GM18909 (cell line): Measurements from ENCODE around the gene CNPY1.

Source experiments
- ATAC-seq: cut with Tn5 transposase; IDR thresholded peaks from one replicate; pipeline ENCODE4 v1.9.1; 2021; ENCODE audit warnings: mild to moderate bottlenecking; ENCODE audit not compliant: unreplicated experiment, poor library complexity

Gene CNPY1

DNA sequence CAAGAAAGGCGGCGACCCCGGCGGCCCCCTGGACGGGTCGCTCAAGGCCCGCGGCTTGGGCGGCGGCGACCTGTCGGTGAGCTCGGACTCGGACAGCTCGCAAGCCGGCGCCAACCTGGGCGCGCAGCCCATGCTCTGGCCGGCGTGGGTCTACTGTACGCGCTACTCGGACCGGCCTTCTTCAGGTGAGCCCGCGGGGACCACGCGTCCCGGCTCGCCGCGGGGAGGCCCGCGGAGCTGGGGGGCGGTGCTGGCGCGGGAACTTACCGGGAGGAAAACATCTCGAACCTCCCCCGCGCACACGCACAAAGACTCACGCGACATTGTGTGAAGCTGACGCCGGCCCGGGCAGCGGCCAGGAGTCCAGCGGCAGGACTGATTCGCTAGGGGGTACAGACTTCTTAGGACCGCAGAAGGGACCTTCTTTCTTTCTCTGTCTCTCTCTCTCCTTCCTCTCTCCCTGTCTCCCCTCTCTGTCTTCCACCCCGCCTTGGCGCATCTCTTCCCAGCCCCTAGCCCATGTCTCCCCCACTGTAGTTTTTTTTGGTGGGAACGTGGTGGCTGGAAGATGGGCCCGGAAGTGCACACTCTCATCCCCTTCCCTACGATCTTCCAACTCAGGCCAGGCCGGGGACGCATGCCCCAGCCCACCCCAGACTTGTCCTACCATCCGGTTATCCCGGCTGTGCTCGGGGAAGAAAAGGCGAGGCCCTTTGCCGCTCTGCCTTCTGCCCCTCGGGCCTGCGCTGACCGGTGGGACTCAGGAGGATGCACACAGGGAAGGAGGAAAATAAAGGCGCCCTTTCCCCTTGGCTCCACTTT, 87.3 kb downstream of the CNPY1 start:
- no peak for ATAC-seq

DNA sequence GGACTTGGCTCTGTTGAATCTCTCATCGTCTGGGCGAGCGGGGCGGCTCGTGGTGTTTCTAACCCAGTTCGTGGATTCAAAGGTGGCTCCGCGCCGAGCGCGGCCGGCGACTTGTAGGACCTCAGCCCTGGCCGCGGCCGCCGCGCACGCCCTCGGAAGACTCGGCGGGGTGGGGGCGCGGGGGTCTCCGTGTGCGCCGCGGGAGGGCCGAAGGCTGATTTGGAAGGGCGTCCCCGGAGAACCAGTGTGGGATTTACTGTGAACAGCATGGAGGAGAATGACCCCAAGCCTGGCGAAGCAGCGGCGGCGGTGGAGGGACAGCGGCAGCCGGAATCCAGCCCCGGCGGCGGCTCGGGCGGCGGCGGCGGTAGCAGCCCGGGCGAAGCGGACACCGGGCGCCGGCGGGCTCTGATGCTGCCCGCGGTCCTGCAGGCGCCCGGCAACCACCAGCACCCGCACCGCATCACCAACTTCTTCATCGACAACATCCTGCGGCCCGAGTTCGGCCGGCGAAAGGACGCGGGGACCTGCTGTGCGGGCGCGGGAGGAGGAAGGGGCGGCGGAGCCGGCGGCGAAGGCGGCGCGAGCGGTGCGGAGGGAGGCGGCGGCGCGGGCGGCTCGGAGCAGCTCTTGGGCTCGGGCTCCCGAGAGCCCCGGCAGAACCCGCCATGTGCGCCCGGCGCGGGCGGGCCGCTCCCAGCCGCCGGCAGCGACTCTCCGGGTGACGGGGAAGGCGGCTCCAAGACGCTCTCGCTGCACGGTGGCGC, 88.1 kb downstream of the CNPY1 start, which contains the start of gene EN2:
Gene EN2 (plus strand): TSS at position 19 of the 767 bp plus-strand sequence. CDS start 249 bp downstream, at position 268.
- no peak for ATAC-seq

DNA sequence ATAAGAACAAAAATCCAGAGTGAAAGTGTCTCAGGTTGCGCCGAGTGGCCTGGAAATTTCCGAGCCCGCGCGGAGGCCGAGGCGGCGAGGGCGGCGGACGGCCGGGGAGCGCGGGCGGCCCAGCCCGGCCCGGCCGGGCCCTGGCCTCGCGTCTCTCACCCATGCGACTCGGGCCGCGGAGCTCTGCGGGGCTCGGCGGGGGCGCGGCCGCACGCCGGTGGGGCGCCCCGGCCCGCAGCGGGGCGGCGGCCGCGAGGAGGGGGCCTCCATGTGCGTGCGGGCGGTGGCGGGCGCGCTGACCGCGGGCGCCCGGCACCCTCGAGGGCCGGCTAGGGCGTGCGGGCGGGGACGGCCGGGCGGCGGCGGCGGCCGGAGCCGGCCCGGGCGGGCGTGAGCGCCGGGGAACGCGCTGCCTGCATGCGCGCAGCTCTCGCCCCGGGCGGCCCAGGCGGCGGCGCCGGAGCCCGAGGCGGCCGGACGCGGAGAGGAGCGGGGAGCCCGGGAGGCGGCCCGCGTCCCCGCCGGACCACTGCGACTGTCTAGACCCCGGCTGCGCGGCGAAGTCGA, 88.7 kb downstream of the CNPY1 start:
- ATAC-seq: no peak

DNA sequence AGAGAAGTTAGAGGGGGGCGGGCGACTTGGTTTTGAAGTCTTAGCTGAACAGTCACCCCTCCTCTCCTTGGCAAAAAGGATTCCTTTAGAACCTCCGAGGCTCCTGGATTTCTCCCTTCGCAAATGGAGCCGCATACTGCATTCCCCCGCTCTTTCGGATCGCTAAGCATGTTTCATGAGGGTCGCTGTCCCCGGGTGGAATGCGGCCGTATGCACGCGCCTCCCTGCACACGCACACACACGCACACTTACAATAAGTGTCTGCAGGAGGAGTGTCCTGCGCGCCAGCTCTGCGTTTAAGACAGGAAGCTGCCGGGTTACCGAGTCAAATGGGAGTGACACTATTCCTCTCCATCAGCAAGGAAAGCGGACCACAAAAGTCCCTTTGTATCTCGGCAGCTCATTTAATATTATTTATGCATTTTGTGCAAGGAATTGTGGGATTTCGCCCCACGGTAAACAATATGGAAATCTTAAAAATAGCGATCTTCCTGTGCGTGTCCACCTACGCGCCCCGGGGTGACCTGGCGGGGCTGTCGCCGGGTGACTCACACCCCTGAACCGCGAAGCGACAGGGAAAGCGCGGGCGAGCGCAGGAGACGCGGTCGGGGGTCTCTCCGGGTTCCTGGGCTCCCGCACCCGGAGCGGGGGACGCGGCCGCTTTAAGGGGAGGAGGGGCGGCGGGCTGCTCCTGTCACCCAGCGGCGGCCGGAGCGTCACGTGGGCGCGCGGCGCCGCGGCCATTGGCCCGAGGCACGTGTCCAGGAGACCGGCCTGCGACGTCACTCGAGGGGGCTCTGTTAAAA, 89.4 kb downstream of the CNPY1 start:
- no peak for ATAC-seq

DNA sequence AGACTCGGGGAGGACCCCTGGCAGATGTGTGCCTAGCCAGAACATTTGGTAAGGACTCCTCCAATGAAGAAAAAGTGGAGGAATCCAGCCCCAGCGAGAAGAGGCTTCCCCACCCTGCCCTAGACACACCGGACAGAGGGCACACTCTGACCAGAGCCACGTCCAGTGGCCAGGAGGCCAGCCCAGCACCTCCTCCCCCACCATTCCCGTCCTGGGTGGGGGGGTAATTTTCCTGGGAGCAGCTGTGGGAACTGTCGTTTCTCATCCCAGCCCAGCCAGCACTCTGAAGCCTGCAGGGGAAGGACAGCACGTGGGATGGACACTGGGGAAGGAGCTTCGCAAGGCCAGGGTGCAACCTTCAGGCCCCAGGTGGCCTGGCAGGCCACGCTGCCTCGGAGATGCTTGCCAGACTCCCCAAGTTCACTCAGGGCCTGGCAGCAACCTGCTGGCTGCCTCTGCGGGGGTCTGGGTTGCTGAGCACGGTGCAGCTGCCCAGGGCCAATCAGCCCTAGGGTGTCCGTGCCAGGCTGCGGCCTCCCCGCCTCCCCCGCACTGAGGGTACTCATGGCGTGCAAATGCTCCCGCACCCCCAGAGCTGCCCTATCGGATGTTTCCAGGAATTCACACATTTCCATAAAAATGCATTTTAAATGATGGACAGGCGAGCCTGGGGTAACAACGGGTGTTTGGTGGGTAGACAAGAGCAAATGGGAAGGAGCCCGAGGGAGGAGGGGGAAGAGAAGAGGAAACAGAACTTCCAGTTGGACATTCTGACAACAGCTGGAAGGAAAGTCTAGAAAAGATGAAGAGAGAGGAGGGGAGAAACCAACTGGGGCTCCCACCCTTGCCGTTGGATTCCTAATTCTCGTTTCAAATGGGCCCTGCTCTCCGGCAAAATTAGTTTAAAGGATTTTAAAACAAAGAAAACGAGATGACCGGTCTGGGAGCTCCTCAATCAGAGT, 90.3 kb downstream of the CNPY1 start:
- ATAC-seq: no peak

DNA sequence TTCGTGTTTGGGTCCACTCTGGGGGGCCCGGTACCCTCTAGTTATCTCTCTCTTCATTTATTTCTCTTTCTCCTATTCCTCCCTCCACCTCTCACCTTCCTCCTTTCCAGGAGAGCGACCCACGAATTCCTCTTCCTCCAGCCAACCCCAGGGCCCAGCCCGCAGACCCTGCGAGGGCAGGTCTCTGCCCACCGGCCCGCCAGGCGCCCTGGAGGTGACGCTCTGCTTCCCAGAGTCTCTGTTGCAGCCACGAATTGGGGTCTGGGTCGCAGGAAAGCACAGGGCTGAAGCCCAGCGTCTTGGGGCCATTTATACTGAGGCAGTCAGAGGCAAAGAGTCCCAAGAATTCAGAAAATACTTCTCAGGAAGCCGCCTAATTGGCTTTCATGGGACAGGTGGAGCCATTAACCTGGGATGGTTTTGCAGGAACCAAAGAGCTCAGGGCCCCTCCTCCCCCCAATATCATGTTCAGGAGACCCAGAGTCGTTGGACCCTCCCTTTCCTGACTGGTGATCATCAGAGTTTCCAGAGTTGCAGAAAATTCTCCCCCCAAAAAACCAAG, 91.1 kb downstream of the CNPY1 start:
- no peak for ATAC-seq

DNA sequence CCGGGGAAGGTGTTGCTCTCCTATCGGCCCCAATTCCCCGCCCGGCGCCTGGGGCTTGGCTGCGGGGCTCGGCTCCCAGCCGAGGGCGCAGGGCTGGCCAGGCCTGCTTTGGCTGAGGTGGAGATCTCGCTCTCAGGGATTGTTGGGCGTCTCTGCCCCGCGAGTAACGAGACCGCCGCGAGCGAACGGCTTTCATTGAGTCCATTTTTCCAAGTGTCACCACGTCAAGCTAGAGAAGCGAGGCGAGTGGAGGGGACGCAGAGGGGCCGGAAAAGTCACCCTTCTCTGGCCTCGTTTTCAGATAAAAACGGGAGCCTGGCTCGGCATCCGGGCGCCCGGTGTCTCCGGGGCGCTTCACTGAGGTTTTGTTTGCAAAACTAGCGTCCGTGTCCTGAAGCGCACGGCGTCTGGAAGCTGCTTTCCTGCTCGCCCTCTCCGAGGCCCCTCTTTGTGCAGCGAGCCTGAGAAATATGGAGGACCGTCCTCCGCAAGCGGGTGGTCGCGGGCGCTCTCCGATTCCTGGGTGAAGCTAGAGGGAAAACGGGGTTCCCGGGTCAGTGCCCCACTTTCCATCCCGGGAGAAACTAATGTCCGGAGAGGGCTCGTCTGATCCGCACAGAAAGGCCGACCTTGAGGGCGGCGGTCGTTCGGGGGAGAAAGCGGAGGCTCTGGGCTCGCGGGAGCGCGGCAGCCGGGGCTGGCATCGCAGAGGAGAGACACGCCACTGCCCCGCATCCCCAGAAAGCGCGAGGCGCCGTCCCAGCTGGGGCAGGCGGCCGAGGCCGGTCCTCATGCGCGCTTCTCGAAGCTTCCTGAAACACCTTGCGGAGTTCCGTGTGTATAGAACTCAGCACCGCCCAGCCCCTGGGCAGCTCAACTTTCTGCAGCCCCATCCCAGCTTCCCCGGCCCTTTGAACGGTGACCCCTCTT, 91.9 kb downstream of the CNPY1 start:
- ATAC-seq: no peak

DNA sequence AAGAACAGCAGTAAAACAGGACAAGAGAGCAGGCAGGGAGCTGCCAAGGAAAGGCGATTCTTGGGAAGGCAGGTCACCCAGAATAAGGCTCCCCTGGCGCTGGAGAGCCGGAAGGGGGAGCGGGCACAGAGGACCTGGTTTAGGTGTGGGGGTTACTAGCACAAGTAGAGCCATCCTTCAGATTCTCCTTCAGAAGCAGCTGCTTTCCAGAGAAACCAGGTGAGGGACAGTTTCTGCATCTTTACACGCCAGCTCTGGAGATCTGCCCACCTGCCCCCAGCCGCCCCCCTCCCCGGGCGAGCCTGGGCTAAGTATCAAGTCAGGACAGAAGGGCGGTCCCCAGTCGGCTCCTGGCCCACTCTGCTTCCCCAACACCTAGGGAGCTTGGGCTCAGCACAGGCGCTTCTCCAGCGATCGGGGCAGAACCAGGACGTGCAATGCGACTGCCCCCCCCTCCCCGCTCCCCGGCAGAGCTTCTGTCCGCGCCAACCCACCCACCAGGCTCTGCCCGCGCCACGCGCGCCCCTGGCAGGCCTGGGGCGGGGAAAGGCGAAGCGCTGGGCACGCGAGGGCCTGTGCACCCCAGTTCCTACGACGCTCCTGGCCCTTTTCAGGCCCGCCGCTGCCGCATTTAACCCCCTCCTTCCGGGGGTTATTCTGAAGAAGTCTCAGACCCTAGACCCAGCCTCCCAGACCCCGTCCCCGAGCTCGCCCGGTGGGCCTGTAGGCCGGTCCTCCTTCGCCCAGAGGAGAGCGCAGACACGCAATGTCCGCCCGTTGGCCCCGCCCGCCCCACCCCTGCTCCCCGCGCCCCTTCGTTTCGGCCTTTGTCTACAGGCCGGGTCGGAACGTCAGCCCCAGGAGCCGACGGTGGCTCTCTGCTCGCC, 92.8 kb downstream of the CNPY1 start:
- no peak for ATAC-seq

DNA sequence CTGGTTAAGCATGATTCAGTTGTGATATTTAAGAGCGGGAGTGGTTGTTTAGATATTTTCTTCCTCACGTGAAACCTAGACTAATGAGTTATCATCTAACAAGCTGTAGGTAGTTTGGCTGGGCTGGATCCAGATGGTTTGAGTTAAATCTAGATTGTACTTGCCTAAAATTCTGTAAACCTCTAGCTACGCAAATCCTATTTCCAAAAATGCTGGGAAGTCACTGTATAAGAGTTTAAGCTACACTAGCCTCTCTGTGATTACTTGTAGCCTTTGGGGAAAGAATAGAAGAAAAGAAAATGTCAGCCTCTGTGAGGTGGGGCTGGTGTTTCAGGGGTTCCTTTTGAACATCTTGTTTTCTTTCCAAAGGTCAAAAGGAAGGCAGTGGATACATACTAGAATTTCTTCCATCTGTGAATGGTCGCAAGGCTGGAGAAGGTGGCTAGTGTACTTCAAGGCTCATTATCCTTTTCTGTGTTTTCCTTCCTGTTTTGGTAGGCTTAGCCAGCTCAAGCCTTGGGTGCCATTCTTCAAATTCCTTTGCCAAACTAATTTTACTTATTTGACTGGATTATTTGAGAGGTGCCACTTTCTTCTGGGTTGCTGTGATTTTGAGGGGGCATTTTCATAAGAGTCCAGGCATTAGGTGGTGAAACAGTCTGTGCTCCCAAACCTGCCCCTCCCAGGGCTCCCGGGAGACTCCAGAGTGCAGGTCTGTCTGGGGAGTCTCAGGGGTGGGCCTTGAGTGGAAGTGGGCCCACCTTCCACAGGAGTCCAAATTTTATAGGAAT, 93.7 kb downstream of the CNPY1 start:
- ATAC-seq: no peak

DNA sequence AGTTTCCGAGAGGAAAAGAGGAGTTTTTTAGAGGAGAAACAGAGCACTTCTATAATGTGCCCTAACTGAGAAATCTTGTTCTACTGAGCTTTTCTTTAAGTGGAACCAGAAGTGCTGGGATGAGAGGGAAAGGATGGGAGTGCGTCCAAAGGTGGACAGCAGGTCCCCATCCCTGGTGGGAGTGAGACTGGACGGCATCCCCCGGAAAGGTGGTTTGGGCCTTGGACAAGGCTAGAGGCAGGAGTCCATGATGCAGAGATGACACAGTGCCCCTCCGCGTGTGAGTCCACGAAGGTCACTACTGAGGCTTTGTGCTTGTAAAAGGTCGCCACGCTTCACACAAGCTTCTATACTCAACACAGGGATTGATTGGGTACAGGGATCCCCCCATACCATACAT, 94.5 kb downstream of the CNPY1 start:
- no peak for ATAC-seq
